ENCODE results near the gene RHBDF1.

RHBDF1 gene

DNA sequence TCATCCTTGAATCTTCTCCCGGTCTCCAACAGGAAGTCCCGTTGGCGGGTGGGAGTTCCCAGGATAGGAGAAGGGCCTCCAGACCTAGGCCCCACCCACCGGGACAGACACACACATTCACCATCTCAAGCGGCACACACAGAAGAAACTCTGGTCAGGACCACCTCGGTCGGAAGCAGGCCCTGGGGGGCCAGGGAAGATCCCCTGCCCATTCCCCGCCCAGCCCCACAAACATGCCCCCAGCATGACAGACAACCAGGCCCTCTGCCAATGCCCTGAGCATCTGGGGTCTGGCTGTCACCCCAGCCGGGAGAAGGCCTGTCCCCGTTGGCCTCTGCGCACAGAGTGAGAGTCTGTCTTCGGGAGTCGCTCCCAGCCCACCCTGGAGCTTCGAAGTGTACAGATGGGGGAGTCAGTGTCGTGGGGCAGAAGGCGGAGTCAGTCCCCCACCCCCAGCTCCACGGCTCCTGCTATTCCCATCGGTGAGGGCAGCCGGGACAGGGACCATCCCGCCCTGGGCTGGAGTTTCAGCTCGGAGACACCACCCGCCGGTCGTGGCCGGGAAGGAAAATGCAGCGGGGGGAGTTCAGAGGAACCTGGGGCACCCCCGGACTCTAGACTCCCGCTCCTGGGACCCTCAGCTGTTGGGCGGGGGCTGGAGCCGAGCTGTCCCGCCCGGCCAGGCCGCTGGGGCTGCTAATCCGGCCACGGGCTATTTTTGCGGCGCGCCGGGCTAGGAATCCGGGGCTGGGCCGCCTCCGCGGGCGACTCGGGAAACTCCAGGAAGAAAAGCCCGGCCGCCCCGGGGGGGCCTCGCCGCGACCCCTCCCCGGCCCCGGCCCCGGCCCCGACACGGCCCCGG is 660 bp downstream of the RHBDF1 start:
- TF ChIP-seq, protein P1, sequence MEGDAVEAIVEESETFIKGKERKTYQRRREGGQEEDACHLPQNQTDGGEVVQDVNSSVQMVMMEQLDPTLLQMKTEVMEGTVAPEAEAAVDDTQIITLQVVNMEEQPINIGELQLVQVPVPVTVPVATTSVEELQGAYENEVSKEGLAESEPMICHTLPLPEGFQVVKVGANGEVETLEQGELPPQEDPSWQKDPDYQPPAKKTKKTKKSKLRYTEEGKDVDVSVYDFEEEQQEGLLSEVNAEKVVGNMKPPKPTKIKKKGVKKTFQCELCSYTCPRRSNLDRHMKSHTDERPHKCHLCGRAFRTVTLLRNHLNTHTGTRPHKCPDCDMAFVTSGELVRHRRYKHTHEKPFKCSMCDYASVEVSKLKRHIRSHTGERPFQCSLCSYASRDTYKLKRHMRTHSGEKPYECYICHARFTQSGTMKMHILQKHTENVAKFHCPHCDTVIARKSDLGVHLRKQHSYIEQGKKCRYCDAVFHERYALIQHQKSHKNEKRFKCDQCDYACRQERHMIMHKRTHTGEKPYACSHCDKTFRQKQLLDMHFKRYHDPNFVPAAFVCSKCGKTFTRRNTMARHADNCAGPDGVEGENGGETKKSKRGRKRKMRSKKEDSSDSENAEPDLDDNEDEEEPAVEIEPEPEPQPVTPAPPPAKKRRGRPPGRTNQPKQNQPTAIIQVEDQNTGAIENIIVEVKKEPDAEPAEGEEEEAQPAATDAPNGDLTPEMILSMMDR (IDR thresholded peaks at IDR 0.05; ENCODE audit: low read length): no peak
- TF ChIP-seq EZH2 (optimal IDR thresholded peaks at IDR 0.05; ENCODE audit: low read depth, low read length) (no peak), EZH2phosphoT487 (IDR thresholded peaks at IDR 0.05; ENCODE audit: low read length) (no peak)
- no peaks in the 10 kb centered on the region for H3K9me2 ChIP-seq (replicated peaks; ENCODE audit: insufficient read depth, low read length)
- H3K27me3 ChIP-seq (replicated peaks; ENCODE audit: insufficient read depth, low read length): peaks cover 4% of the 10 kb centered on the region
- H2AFZ ChIP-seq (ENCODE audit: low read length): no peak overlapping the region
- H3K9me3 ChIP-seq (replicated peaks; ENCODE audit: insufficient read depth, low read length): no peaks in the 10 kb centered on the region
- H3K4me1 ChIP-seq (ENCODE audit: low read length): peaks cover 12% of the 10 kb centered on the region
- no peak overlapping the region; the same call in 1 of the 2 replicates for H3K9ac ChIP-seq (ENCODE audit: low read length)
- no peak for DNase-seq
- H3K27ac ChIP-seq (ENCODE audit: low read length): no peak overlapping the region
- H3K4me3 ChIP-seq (ENCODE audit: low read length): peak overlapping the region; percentile 38; the same call in 1 of the 2 replicates
- no peaks in the 10 kb centered on the region for H3K36me3 ChIP-seq (replicated peaks; ENCODE audit: insufficient read depth, low read length)
- H4K20me1 ChIP-seq (ENCODE audit: insufficient read depth, low read length): no peaks in the 10 kb centered on the region
- H3K79me2 ChIP-seq (ENCODE audit: low read length): no peaks in the 10 kb centered on the region
- H3F3A ChIP-seq (ENCODE audit: insufficient read depth, low read length): no peaks in the 10 kb centered on the region
- peak overlapping the region; percentile 67; the same call in 1 of the 2 replicates for H3K4me2 ChIP-seq (ENCODE audit: low read depth, low read length)

DNA sequence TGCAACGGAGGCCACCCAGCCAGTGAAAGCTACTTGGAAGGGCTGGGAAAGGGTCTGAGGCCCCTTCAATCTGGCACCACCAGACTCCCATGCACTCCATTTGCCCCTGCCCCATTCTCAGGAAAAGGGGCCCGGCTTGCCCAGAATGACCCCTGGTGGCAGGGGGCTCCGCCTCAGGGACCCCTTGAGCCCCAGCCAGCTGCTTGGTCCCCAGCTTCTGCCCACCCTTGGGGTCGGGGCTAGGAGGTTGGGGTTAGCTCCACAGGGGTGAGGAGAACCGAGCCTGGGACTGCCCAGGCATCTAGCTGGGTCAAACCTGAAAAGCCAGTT is 1.3 kb downstream of the RHBDF1 start:
- Histone ChIP-seq H3K9me3 (replicated peaks; ENCODE audit: insufficient read depth, low read length) (no peaks in the 10 kb centered on the region), H3K4me3 (ENCODE audit: low read length) (no peak overlapping the region), H3K4me2 (ENCODE audit: low read depth, low read length) (no peak overlapping the region), H3F3A (ENCODE audit: insufficient read depth, low read length) (no peaks in the 10 kb centered on the region), H3K79me2 (ENCODE audit: low read length) (no peaks in the 10 kb centered on the region), H3K27ac (ENCODE audit: low read length) (no peak overlapping the region), H3K4me1 (ENCODE audit: low read length) (peaks cover 6% of the 10 kb centered on the region), H3K27me3 (replicated peaks; ENCODE audit: insufficient read depth, low read length) (peaks cover 4% of the 10 kb centered on the region), H3K36me3 (replicated peaks; ENCODE audit: insufficient read depth, low read length) (no peaks in the 10 kb centered on the region), H2AFZ (ENCODE audit: low read length) (no peak overlapping the region), H3K9ac (ENCODE audit: low read length) (no peak overlapping the region), H3K9me2 (replicated peaks; ENCODE audit: insufficient read depth, low read length) (no peaks in the 10 kb centered on the region), H4K20me1 (ENCODE audit: insufficient read depth, low read length) (no peaks in the 10 kb centered on the region)
- TF ChIP-seq, protein P1 (IDR thresholded peaks at IDR 0.05; ENCODE audit: low read length): no peak
- TF ChIP-seq EZH2phosphoT487 (IDR thresholded peaks at IDR 0.05; ENCODE audit: low read length): no peak
- no peak for TF ChIP-seq EZH2 (optimal IDR thresholded peaks at IDR 0.05; ENCODE audit: low read depth, low read length)
- DNase-seq: no peak

DNA sequence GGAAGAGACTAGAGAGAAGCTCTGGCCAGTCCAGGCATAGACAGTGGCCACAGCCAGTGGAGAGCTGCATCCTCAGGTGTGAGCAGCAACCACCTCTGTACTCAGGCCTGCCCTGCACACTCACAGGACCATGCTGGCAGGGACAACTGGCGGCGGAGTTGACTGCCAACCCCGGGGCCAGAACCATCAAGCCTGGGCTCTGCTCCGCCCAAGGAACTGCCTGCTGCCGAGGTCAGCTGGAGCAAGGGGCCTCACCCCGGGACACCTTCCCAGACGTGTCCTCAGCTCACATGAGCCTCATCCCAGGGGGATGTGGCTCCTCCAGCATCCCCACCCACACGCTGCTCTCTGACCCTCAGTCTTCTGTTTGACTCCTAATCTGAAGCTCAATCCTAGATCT is 3.2 kb downstream of the RHBDF1 start:
- Histone ChIP-seq H3K27ac (ENCODE audit: low read length) (no peak overlapping the region), H3K4me1 (ENCODE audit: low read length) (peaks cover 5% of the 10 kb centered on the region), H3K9me3 (replicated peaks; ENCODE audit: insufficient read depth, low read length) (no peaks in the 10 kb centered on the region), H2AFZ (ENCODE audit: low read length) (no peak overlapping the region), H3K4me3 (ENCODE audit: low read length) (no peak overlapping the region), H3F3A (ENCODE audit: insufficient read depth, low read length) (no peaks in the 10 kb centered on the region), H3K36me3 (replicated peaks; ENCODE audit: insufficient read depth, low read length) (no peaks in the 10 kb centered on the region), H4K20me1 (ENCODE audit: insufficient read depth, low read length) (no peaks in the 10 kb centered on the region), H3K27me3 (replicated peaks; ENCODE audit: insufficient read depth, low read length) (peaks cover 4% of the 10 kb centered on the region), H3K79me2 (ENCODE audit: low read length) (no peaks in the 10 kb centered on the region), H3K4me2 (ENCODE audit: low read depth, low read length) (no peak overlapping the region), H3K9me2 (replicated peaks; ENCODE audit: insufficient read depth, low read length) (no peaks in the 10 kb centered on the region), H3K9ac (ENCODE audit: low read length) (no peak overlapping the region)
- no peak for TF ChIP-seq EZH2 (optimal IDR thresholded peaks at IDR 0.05; ENCODE audit: low read depth, low read length)
- TF ChIP-seq EZH2phosphoT487 (IDR thresholded peaks at IDR 0.05; ENCODE audit: low read length): no peak
- TF ChIP-seq, protein P1 (IDR thresholded peaks at IDR 0.05; ENCODE audit: low read length): no peak
- DNase-seq: no peak
